H9 (cell line): Measurements from ENCODE around the gene SMDT1. TPM values are rescaled to one million over a fixed set of nuclear protein-coding genes. Genes with fewer than 3 reads are reported as not detected.

Experiments
- DNase-seq: peaks from one replicate; pipeline ENCODE4 v3.0.0-alpha.2; 2017
- H2AFZ ChIP-seq: one replicate; pipeline ENCODE4 v1.6.1; 2013; ENCODE audit warnings: mild to moderate bottlenecking, low read length, control low read depth, moderate library complexity
- H2AK5ac ChIP-seq: 2 replicates; pipeline ENCODE4 v1.6.1; 2013; ENCODE audit warnings: low read length, control low read depth, mixed read lengths; ENCODE audit not compliant: insufficient read length
- H2BK120ac ChIP-seq: one replicate; pipeline ENCODE4 v1.6.1; 2013; ENCODE audit warnings: low read depth, mild to moderate bottlenecking, low read length, control low read depth, inconsistent platforms; ENCODE audit not compliant: poor library complexity, severe bottlenecking
- H2BK12ac ChIP-seq: 2 replicates; pipeline ENCODE4 v1.6.1; 2013; ENCODE audit warnings: low read length, control low read depth, mixed read lengths, low read depth; ENCODE audit not compliant: insufficient read length
- H2BK15ac ChIP-seq: 2 replicates; pipeline ENCODE4 v1.6.1; 2013; ENCODE audit warnings: low read depth, low read length, control low read depth
- H2BK20ac ChIP-seq: one replicate; pipeline ENCODE4 v1.6.1; 2013; ENCODE audit warnings: low read depth, mild to moderate bottlenecking, low read length, control low read depth, inconsistent platforms; ENCODE audit not compliant: poor library complexity, severe bottlenecking
- H2BK5ac ChIP-seq: 2 replicates; pipeline ENCODE4 v1.6.1; 2013; ENCODE audit warnings: low read length, control low read depth, mixed read lengths; ENCODE audit not compliant: insufficient read length
- H3K14ac ChIP-seq: 2 replicates; pipeline ENCODE4 v1.6.1; 2013; ENCODE audit warnings: low read length, control low read depth; ENCODE audit not compliant: insufficient read depth
- H3K18ac ChIP-seq: 2 replicates; pipeline ENCODE4 v1.6.1; 2013; ENCODE audit warnings: low read depth, mild to moderate bottlenecking, mixed read lengths, low read length, control low read depth; ENCODE audit not compliant: insufficient read length
- H3K23ac ChIP-seq: 2 replicates; pipeline ENCODE4 v1.6.1; 2013; ENCODE audit warnings: low read length, control low read depth, mixed read lengths, low read depth; ENCODE audit not compliant: insufficient read length
- H3K23me2 ChIP-seq: 2 replicates; pipeline ENCODE4 v1.6.1; 2013; ENCODE audit warnings: low read depth, mild to moderate bottlenecking, mixed read lengths, low read length, control low read depth; ENCODE audit not compliant: insufficient read length, poor library complexity, severe bottlenecking
- H3K27ac ChIP-seq: 2 replicates; pipeline ENCODE4 v1.5.1; 2013; ENCODE audit warnings: low read length, control low read depth, mixed read lengths, low read depth; ENCODE audit not compliant: insufficient read length
- H3K27me3 ChIP-seq: 2 replicates; pipeline ENCODE4 v1.6.1; 2013; ENCODE audit warnings: low read length, control low read depth, inconsistent platforms; ENCODE audit not compliant: insufficient read depth
- H3K4ac ChIP-seq: 2 replicates; pipeline ENCODE4 v1.6.1; 2013; ENCODE audit warnings: low read depth, mild to moderate bottlenecking, control low read depth, inconsistent platforms, low read length, moderate library complexity
- H3K4me1 ChIP-seq: 2 replicates; pipeline ENCODE4 v1.6.1; 2013; ENCODE audit warnings: low read length, control low read depth, inconsistent platforms; ENCODE audit not compliant: insufficient read depth
- H3K4me2 ChIP-seq: 2 replicates; pipeline ENCODE4 v1.6.1; 2013; ENCODE audit warnings: low read length, control low read depth, mixed read lengths; ENCODE audit not compliant: insufficient read length, insufficient read depth
- H3K56ac ChIP-seq: 2 replicates; pipeline ENCODE4 v1.6.1; 2013; ENCODE audit warnings: low read depth, mild to moderate bottlenecking, mixed read lengths, low read length, control low read depth; ENCODE audit not compliant: insufficient read length
- H3K79me1 ChIP-seq: 2 replicates; pipeline ENCODE4 v1.6.1; 2013; ENCODE audit warnings: low read depth, mild to moderate bottlenecking, moderate library complexity, low read length, control low read depth, inconsistent platforms; ENCODE audit not compliant: insufficient read depth, poor library complexity, severe bottlenecking
- H3K79me2 ChIP-seq: 2 replicates; pipeline ENCODE4 v1.6.1; 2013; ENCODE audit warnings: low read length, control low read depth, inconsistent platforms; ENCODE audit not compliant: insufficient read depth
- H3K9ac ChIP-seq: 2 replicates; pipeline ENCODE4 v1.6.1; 2013; ENCODE audit warnings: low read length, control low read depth, mixed read lengths; ENCODE audit not compliant: insufficient read length; ENCODE audit errors: extremely low read depth
- H3K9me3 ChIP-seq: one replicate; pipeline ENCODE4 v1.6.1; 2013; ENCODE audit warnings: low read depth, low read length, inconsistent platforms; ENCODE audit not compliant: control insufficient read depth
- H3T11ph ChIP-seq: one replicate; pipeline ENCODE4 v1.6.1; 2013; ENCODE audit warnings: mild to moderate bottlenecking, low read length, control low read depth, inconsistent platforms
- H4K20me1 ChIP-seq: one replicate; pipeline ENCODE4 v1.6.1; 2013; ENCODE audit not compliant: control insufficient read depth, insufficient read length, insufficient read depth
- H4K5ac ChIP-seq: 2 replicates; pipeline ENCODE4 v1.6.1; 2013; ENCODE audit warnings: low read depth, mild to moderate bottlenecking, mixed read lengths, low read length, control low read depth; ENCODE audit not compliant: insufficient read length
- H4K8ac ChIP-seq: replicated peaks from 2 replicates; pipeline ENCODE4 v1.6.1; 2013; ENCODE audit warnings: low read length, control low read depth, mixed read lengths, low read depth; ENCODE audit not compliant: insufficient read length
- H4K91ac ChIP-seq: 2 replicates; pipeline ENCODE4 v1.6.1; 2013; ENCODE audit warnings: low read depth, mild to moderate bottlenecking, moderate library complexity, mixed read lengths, low read length, control low read depth; ENCODE audit not compliant: insufficient read length
- H3K27ac Mint-ChIP-seq, 3 experiments: 2 replicates in 2 of 3; 3 replicates in 1 of 3; pipeline ENCODE4 v1.8.0; 2020 to 2021; ENCODE audit warnings: mixed read lengths in 3 of 3, mild to moderate bottlenecking in 1 of 3, moderate library complexity in 1 of 3
- H3K27me3 Mint-ChIP-seq: 2 replicates; pipeline ENCODE4 v1.8.0; 2021; ENCODE audit warnings: low read depth, mild to moderate bottlenecking, moderate library complexity, mixed read lengths
- H3K36me3 Mint-ChIP-seq, 3 experiments: 2 replicates in 2 of 3; 3 replicates in 1 of 3; pipeline ENCODE4 v1.8.0; 2020 to 2021; ENCODE audit warnings: low read depth in 3 of 3, mixed read lengths in 3 of 3; ENCODE audit not compliant: insufficient read depth in 1 of 3
- H3K4me1 Mint-ChIP-seq, 2 experiments: 2 replicates each; pipeline ENCODE4 v1.8.0; 2020; ENCODE audit warnings: mixed read lengths in 2 of 2
- H3K4me3 Mint-ChIP-seq, 2 experiments: 2 replicates in 1 of 2; 3 replicates in 1 of 2; pipeline ENCODE4 v1.8.0; 2020 to 2021; ENCODE audit warnings: mild to moderate bottlenecking in 2 of 2, mixed read lengths in 2 of 2, moderate library complexity in 1 of 2
- H3K9me3 Mint-ChIP-seq, 2 experiments: 2 replicates in 1 of 2; 3 replicates in 1 of 2; pipeline ENCODE4 v1.8.0; 2020; ENCODE audit warnings: mild to moderate bottlenecking in 2 of 2, mixed read lengths in 2 of 2, moderate library complexity in 1 of 2
- WGBS: extraction: QIAGEN DNeasy Blood & Tissue Kit; methylation state at CpG from one replicate; pipeline ENCODE4 v1.1.7; 2013; ENCODE audit warnings: missing lambda C conversion rate, low lambda C conversion rate, mixed read lengths; ENCODE audit not compliant: insufficient read length; ENCODE audit errors: extremely low coverage; 5-methylcytosine and 5-hydroxymethylcytosine counted together
- total RNA-seq: library from RNA; stranded (reverse); gene quantifications from 2 replicates; pipeline ENCODE4 v1.2.1, GENCODE V29; 2021
- TF ChIP-seq, protein P1 (sequence below): fragments of 200-600 bp; sonication (generic); conservative IDR thresholded peaks from 3 replicates; pipeline ENCODE4 v1.8.0; 2021; ENCODE audit warnings: antibody characterized with exemption, mild to moderate bottlenecking

SMDT1 gene
- total RNA-seq, 1 experiment from 2014 or later: 45.0 TPM

DNA sequence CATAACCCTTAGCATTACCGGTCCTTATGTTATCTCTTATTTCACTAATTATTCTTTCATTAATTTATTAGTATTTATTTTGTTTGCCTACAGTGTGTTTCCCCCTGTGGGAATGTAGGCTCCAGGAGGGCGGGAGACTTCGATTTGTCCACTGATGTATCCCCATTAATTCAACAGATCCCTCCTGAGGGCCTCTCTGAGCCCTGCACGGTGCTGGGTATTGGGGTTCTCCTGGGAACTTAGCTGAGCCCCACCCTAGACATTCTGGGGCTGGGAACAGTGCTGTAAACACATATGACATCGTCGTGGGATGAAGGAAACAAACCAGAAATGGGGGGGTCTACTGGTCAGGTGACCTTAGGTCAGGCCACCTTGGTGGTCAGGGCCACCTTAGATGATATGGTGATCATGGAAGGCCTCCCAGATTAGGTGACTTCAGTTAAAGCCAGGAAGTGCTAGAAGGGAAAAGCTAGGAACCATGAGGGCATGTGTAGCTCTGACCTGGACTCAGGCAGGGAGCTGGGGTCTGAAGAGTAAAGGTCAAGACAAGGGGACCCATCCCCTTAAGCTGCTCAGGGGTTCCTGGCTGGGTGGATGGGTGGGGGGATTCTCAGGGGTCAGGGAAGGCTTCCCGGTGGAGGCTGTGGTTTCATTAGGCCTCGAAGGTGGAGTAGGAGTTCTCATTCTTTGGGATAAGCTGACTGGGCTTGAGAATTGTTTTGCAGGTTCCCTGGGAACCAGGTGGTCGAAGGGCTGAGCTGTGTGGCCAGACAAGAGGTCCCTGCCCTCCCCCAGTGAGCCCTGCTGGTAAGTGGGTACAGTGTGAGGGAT lies 4.4 kb upstream of the SMDT1 start:
- no peaks in the 10 kb centered on the region for H4K20me1 ChIP-seq
- H2BK12ac ChIP-seq: no peak overlapping the region
- Mint-ChIP-seq H3K4me3 (no peak overlapping the region), H3K36me3 (peaks cover 0 to 1% (median 0%) of the 10 kb centered on the region in 3 experiments; a peak in 2 of 7 replicates), H3K27me3 (peaks cover 6% of the 10 kb centered on the region; the same call in 1 of the 2 replicates), H3K9me3 (no peaks in the 10 kb centered on the region; a peak in 1 of 5 replicates), H3K27ac (no peak overlapping the region; a peak in 1 of 7 replicates), H3K4me1 (peaks cover 25 to 30% of the 10 kb centered on the region in 2 experiments)
- no peak overlapping the region for H4K5ac ChIP-seq
- no peak overlapping the region for H3K14ac ChIP-seq
- no peaks in the 10 kb centered on the region for H3K9me3 ChIP-seq
- H2BK5ac ChIP-seq: no peak overlapping the region
- no peak overlapping the region for H3K27ac ChIP-seq
- H3K4ac ChIP-seq: no peak overlapping the region
- DNase-seq: no peak
- no peak overlapping the region for H2AK5ac ChIP-seq
- TF ChIP-seq, protein P1, sequence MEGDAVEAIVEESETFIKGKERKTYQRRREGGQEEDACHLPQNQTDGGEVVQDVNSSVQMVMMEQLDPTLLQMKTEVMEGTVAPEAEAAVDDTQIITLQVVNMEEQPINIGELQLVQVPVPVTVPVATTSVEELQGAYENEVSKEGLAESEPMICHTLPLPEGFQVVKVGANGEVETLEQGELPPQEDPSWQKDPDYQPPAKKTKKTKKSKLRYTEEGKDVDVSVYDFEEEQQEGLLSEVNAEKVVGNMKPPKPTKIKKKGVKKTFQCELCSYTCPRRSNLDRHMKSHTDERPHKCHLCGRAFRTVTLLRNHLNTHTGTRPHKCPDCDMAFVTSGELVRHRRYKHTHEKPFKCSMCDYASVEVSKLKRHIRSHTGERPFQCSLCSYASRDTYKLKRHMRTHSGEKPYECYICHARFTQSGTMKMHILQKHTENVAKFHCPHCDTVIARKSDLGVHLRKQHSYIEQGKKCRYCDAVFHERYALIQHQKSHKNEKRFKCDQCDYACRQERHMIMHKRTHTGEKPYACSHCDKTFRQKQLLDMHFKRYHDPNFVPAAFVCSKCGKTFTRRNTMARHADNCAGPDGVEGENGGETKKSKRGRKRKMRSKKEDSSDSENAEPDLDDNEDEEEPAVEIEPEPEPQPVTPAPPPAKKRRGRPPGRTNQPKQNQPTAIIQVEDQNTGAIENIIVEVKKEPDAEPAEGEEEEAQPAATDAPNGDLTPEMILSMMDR: no peak
- H2BK120ac ChIP-seq: no peak overlapping the region
- WGBS: no CpG with 5 or more reads among the region's 9 CpGs
- no peak overlapping the region for H2AFZ ChIP-seq
- peaks cover 5% of the 10 kb centered on the region for H3K23me2 ChIP-seq
- H4K91ac ChIP-seq: no peak overlapping the region
- H4K8ac ChIP-seq: no peak overlapping the region
- H3K18ac ChIP-seq: no peak overlapping the region
- no peak overlapping the region for H3K4me2 ChIP-seq
- H3K79me2 ChIP-seq: no peaks in the 10 kb centered on the region
- H3K4me1 ChIP-seq: no peaks in the 10 kb centered on the region
- H2BK20ac ChIP-seq: no peak overlapping the region
- H3T11ph ChIP-seq: no peak overlapping the region
- no peaks in the 10 kb centered on the region for H3K79me1 ChIP-seq
- H3K56ac ChIP-seq: no peak overlapping the region
- H2BK15ac ChIP-seq: no peak overlapping the region
- H3K9ac ChIP-seq: no peak overlapping the region
- no peaks in the 10 kb centered on the region for H3K27me3 ChIP-seq
- no peak overlapping the region for H3K23ac ChIP-seq
